ENCODE data around the gene ZDHHC23. TPM values are rescaled to one million over a fixed set of nuclear protein-coding genes. Genes with fewer than 3 reads are reported as not detected.

ZDHHC23 gene, protein sequence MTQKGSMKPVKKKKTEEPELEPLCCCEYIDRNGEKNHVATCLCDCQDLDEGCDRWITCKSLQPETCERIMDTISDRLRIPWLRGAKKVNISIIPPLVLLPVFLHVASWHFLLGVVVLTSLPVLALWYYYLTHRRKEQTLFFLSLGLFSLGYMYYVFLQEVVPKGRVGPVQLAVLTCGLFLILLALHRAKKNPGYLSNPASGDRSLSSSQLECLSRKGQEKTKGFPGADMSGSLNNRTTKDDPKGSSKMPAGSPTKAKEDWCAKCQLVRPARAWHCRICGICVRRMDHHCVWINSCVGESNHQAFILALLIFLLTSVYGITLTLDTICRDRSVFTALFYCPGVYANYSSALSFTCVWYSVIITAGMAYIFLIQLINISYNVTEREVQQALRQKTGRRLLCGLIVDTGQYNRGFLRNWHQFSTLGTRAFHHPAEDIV
- total RNA-seq = 0.48 and 0.88 TPM in 2 replicates

DNA sequence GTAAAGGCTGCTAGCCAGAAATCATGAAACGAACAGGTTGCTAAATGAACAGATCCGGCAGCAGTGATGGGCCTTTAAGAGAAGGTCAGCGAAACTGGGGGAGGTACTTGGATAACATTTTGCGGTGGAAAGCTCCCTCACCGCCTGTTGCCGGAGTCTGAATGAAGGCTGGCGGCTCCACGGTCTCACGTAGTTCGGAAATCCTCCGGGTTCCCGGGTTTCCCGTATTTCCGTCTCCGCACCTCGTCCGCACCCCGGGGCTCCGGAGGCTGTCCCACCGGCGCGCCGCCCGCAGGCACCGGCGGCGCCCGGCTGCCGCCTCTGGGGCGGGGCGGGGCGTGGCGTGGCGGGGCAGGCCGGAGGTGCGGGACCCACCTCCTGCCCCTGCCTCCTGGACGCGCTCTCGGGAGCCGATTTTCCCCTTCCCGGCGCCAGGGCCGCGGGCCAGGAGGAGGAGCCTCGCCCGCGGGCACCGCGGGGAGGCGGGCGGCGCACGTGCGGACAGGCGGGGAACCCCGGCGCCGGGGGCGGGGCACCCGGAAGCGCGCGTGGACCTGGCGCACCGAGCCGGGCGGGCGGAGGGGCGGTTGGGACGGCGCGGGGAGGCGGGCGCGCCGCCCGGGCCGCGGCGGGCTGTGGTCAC lies at the start of gene ZDHHC23:
Gene ZDHHC23, plus strand, starts transcription at position 642 of the 643 bp plus-strand sequence. CDS start 790 bp downstream, outside the sequence.
- DNase-seq (ENCODE audit: extremely low read depth, low read depth, low spot score) = no peak

GRCh38 chr3:113898892-113899291 lies 48.9 kb upstream of the ZDHHC23 start:
- no peak for DNase-seq (ENCODE audit: extremely low read depth, low read depth, low spot score)

DNA sequence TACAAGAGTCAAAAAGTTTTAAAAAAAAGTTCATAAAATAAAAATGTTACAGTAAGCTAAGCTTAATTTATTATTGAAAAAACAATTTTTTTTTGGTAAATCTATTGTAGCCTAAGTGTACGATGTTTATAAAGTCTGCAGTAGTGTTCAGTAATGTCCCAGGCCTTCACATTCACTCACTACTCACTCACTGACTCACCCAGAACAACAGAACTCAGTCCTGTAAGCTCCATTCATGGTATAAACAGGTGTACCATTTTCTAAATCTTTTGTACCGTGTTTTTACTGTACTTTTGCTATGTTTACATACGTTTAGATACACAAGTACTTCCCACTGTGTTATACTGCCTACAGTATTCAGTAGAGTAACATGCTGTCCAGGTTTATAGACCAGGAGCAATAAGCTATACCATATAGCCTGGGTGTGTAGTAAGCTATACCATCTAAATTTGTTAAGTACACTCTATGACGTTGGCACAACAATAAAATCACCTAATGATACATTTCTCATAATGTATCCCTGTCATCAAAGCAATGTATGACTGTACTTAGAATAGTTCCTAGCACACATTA lies 41.2 kb upstream of the ZDHHC23 start:
- DNase-seq (ENCODE audit: extremely low read depth, low read depth, low spot score) = no peak

DNA sequence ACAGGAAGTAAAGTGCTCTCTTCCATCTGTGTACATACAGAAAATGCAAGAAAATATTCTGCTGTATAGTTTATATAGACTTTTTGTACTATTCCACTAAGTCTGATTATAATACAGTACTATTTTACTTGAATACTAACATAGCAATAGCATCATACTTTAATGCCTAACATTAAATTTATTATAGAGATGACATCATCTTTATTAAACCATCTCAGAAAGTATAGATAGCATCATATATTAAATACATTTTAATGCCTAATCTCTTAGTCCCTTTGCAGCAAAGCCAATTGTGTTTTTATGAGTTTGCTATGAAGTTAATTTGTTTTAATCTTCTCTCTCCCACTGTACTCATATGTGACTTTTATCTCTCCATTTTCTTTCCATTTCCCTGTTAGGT lies 39.7 kb upstream of the ZDHHC23 start:
- no peak for DNase-seq (ENCODE audit: extremely low read depth, low read depth, low spot score)

DNA sequence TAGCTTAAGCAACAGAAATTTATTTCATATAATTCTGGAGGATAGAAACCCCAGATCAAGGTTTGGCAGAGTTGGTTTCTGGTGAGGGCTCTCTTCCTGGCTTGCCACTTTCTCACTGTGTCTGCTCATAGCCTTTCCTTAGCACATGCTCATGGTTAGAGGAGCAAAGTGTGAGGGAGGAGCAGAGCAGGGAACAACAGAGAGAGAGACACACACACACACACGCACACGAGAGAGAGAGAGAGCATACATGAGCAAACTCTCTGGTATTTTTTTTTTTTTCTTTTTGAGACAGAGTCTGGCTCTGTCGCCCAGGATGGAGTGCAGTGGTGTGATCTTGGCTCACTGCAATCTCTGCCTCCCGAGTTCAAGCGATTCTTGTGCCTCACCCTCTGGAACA lies 36.8 kb upstream of the ZDHHC23 start:
- no peak for DNase-seq (ENCODE audit: extremely low read depth, low read depth, low spot score)

DNA sequence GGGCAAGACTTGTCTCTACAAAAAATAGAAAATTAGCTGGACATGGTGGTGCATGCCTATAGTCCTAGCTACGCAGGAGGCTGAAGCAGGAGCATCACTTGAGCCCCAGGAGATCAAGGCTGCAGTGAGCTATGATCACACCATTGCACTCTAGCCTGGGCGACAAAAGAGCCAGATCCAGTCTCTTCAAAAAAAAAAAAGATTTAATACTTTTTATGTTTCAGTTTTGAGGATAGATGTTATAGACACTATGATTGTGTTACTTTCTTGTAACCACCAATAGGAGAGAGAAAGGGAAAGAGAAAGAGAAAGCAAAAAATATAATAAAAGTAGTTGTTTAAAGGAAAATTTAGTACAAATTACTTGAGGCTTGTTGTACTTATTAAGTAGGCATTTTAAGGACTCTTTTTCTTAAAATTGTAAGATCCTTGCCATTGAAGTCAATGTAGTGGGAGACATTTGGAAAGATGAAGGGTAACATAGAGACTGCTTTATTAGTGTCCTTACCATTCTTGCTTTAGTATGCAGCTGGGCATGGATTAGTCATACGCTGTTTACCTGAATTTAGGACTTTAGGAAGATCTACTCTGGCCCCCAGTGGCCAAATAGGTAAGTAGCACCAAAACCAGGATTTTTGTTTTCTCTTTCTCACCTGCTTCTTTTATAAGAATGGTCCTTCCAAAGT lies 35.1 kb upstream of the ZDHHC23 start:
- peak; percentile 34 for DNase-seq (ENCODE audit: extremely low read depth, low read depth, low spot score)

- DNase-seq (ENCODE audit: extremely low read depth, low read depth, low spot score) = no peak
Observed at GRCh38 chr3:113914646-113915045, 33.2 kb upstream of the ZDHHC23 start.

DNA sequence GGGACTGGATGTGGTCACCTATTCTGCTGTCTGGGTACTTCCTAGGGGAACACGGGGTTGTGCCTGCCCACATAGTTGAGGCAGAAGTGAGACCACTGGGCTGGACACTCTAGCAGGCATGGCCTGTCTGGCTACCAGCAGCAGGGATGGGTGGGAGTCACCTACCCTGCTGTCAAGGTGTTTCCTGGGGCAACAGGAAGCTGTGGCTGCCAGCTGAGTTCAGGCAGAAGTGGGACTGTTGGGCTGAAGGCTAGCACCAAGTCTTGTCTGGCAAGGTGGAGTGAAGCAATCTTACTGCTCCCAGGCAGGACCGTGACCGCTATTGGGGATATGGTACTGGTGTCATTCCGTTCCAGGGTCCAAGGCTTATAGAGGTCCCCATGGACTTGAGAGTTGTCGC lies 20.3 kb upstream of the ZDHHC23 start:
- DNase-seq (ENCODE audit: extremely low read depth, low read depth, low spot score) = no peak

GRCh38 chr3:113946831-113947230 lies 982 bp upstream of the ZDHHC23 start:
- DNase-seq (ENCODE audit: extremely low read depth, low read depth, low spot score) = no peak

- no peak for DNase-seq (ENCODE audit: extremely low read depth, low read depth, low spot score)
Observed at GRCh38 chr3:113948015-113948917, 453 bp downstream of the ZDHHC23 start.

DNA sequence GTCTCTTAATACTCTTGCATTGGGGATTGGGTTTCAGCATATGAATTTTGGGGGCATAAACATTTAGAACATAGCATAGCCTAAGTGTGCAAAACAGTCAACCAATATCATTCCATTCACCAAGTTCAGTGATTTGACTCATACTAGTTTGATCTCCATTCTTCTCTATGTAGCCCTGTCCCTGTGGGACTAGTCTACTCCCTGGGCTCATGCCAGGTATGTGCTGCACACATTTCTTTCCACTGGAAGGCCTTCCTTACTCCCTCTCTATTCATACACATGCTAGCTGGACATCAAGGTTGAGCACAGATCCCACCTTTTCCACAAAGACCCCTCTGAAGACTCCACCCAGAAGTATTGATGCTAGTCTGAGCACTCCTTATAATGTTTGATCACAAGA lies 5.1 kb downstream of the ZDHHC23 start:
- DNase-seq (ENCODE audit: extremely low read depth, low read depth, low spot score) = no peak

DNA sequence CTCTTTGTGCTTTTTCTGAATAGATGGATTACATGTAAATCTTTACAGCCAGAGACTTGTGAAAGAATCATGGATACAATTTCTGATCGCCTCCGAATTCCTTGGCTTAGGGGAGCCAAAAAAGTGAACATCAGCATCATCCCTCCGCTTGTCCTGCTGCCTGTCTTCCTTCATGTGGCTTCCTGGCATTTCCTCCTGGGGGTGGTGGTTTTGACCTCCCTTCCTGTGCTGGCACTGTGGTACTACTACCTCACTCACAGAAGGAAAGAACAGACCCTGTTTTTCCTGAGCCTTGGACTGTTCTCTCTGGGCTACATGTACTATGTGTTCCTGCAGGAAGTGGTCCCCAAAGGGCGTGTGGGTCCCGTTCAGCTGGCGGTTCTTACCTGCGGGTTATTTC lies 5.9 kb downstream of the ZDHHC23 start:
- DNase-seq (ENCODE audit: extremely low read depth, low read depth, low spot score) = no peak

DNA sequence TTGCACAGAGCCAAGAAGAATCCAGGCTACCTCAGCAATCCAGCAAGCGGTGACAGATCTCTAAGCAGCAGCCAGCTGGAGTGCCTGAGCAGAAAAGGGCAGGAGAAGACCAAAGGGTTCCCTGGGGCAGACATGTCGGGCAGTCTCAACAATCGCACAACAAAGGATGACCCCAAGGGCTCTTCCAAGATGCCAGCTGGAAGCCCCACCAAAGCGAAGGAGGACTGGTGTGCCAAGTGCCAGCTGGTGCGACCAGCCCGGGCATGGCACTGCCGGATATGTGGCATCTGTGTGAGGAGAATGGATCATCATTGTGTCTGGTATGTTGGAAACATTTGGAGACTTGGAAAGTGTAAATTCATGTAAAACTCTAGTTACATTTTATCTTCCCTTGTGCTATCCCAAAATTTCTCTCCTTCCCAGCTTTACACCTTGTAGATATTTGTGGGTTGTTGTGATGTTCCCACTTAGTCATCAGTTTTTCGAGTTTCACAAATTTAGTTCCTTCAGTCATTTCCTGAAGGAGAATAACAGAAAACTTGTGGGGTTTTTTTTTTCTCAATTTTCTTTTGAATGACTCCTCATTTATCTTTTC lies 6.4 kb downstream of the ZDHHC23 start:
- DNase-seq (ENCODE audit: extremely low read depth, low read depth, low spot score) = no peak

GRCh38 chr3:113963879-113964278 lies 16.1 kb downstream of the ZDHHC23 start:
- no peak for DNase-seq (ENCODE audit: extremely low read depth, low read depth, low spot score)

DNA sequence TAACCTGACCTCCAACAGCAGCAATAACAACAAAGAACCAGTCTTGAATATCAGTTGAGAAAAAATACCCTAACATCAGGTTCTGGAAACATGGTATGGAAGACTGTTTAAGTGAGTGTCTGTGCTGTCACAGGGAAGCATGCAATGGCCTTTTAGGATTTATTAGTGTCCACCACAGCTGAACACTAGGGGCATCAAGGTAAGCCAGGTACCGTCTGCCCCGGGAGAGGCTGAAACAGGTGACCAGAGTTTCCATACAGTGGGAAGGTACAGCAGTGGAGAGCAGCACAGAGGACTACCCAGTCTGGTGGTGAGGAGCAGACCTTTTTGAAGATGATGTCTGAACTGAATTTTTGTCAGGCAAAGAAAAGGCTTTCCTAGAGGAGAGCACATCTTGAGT lies 18.4 kb downstream of the ZDHHC23 start:
- no peak for DNase-seq (ENCODE audit: extremely low read depth, low read depth, low spot score)

GRCh38 chr3:113968986-113969385 lies 21.2 kb downstream of the ZDHHC23 start:
- no peak for DNase-seq (ENCODE audit: extremely low read depth, low read depth, low spot score)

GRCh38 chr3:113977822-113978221 lies 30.0 kb downstream of the ZDHHC23 start:
- DNase-seq (ENCODE audit: extremely low read depth, low read depth, low spot score) = no peak

DNA sequence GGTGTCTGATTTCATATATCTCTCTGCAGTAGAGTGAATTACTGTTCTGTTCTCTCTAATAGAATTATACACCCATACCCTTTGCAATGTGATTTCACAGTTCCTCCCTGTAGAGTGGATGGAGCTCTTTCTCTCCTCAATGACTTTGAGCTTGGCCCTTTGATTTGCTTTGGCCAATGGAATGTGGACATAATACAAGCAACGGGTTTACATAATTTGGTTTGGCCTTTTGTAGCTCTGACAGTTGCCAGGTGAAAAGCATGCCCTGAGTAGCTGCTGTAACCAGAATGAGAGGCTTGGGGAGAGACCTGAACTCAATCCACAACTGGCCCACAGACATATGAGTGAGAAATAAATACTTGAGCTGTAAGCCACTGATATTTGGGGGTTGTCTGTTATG lies 32.1 kb downstream of the ZDHHC23 start:
- DNase-seq (ENCODE audit: extremely low read depth, low read depth, low spot score) = no peak

DNA sequence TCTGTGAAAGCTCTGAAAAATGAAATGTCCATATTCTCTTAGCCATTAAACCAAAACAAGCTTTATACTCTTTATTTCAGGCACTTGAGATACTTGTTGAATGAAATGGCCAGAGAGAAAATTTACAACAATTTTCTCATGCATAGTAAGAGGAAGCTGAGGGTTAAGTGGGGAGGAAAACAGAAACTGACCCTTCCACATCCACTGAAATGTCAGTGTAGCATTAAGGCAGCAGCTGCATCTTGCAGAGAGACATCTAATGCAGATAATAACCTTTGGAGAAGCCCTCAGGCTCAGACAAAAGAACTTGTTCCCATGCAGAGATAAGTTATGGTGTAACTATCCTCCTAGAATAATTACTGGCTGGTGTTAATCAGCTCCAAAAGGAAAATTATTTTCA lies 34.0 kb downstream of the ZDHHC23 start:
- no peak for DNase-seq (ENCODE audit: extremely low read depth, low read depth, low spot score)

- DNase-seq (ENCODE audit: extremely low read depth, low read depth, low spot score) = no peak
Observed at GRCh38 chr3:113983544-113983943, 35.7 kb downstream of the ZDHHC23 start.
